ENCODE data around the gene CUEDC1.

GRCh38 chr17:57899391-57899790 lies 55.8 kb downstream of the CUEDC1 start:
- TF ChIP-seq CTCF (IDR thresholded peaks at IDR 0.05) (no peak), EP300 (IDR thresholded peaks at IDR 0.05) (no peak), POLR2A (IDR thresholded peaks at IDR 0.05) (no peak)

Measured in ovary (tissue), 3 donors.